ENCODE measurements around the gene CERK.
"Not testable (repeated sequence)": the region's sequence is repeated elsewhere in the genome, so short reads cannot be mapped to it uniquely, and the experiment has no call there.

The CERK gene

GRCh38 chr22:46659791-46660186 is 78.3 kb downstream of the CERK start:
- DNase-seq = no peak

GRCh38 chr22:46659059-46659790 is 78.8 kb downstream of the CERK start:
- DNase-seq = no peak

- DNase-seq = no peak
Measured at GRCh38 chr22:46657996-46658947, 79.8 kb downstream of the CERK start.

GRCh38 chr22:46657655-46657953 is 80.4 kb downstream of the CERK start:
- no peak for DNase-seq

- DNase-seq = no peak
Measured at GRCh38 chr22:46656856-46657654, 81.0 kb downstream of the CERK start.

- no peak for DNase-seq
Measured at GRCh38 chr22:46655861-46656608, 82.0 kb downstream of the CERK start.

GRCh38 chr22:46654927-46655595 is 83.0 kb downstream of the CERK start:
- DNase-seq = no peak

GRCh38 chr22:46654426-46654825 is 83.6 kb downstream of the CERK start:
- no peak for DNase-seq

GRCh38 chr22:46653596-46653995 is 84.5 kb downstream of the CERK start:
- DNase-seq = no peak

- DNase-seq = no peak
Measured at GRCh38 chr22:46652847-46653331, 85.2 kb downstream of the CERK start.

- DNase-seq = no peak
Measured at GRCh38 chr22:46652081-46652846, 85.8 kb downstream of the CERK start.

- DNase-seq = no peak
Measured at GRCh38 chr22:46651316-46651715, 86.7 kb downstream of the CERK start.

GRCh38 chr22:46650078-46650810 is 87.8 kb downstream of the CERK start:
- DNase-seq = no peak

GRCh38 chr22:46649141-46650077 is 88.6 kb downstream of the CERK start:
- DNase-seq = no peak

- DNase-seq = not testable (repeated sequence)
Measured at GRCh38 chr22:46648225-46648820, 89.7 kb downstream of the CERK start.

- DNase-seq = no peak
Measured at GRCh38 chr22:46646531-46647215, 91.4 kb downstream of the CERK start.

- DNase-seq = not testable (repeated sequence)
Measured at GRCh38 chr22:46642840-46643480, 95.1 kb downstream of the CERK start.
